Stimulated activated CD8-positive, alpha-beta memory T cell treated with anti-CD3 and anti-CD28 coated beads, Interleukin-4, amount 100 ng/mL, for 48 hours (primary cell): ENCODE results near the gene CDK5R1.
A peak's percentile ranks its signal among the peaks of the same experiment; 100 is the strongest.
"Not testable (repeated sequence)": the region's sequence is repeated elsewhere in the genome, so short reads cannot be mapped to it uniquely, and the experiment has no call there.

ENCODE experiments used
- DNase-seq: peaks from one replicate; pipeline ENCODE4 v3.0.0-alpha.2; 2020

The CDK5R1 gene

DNA sequence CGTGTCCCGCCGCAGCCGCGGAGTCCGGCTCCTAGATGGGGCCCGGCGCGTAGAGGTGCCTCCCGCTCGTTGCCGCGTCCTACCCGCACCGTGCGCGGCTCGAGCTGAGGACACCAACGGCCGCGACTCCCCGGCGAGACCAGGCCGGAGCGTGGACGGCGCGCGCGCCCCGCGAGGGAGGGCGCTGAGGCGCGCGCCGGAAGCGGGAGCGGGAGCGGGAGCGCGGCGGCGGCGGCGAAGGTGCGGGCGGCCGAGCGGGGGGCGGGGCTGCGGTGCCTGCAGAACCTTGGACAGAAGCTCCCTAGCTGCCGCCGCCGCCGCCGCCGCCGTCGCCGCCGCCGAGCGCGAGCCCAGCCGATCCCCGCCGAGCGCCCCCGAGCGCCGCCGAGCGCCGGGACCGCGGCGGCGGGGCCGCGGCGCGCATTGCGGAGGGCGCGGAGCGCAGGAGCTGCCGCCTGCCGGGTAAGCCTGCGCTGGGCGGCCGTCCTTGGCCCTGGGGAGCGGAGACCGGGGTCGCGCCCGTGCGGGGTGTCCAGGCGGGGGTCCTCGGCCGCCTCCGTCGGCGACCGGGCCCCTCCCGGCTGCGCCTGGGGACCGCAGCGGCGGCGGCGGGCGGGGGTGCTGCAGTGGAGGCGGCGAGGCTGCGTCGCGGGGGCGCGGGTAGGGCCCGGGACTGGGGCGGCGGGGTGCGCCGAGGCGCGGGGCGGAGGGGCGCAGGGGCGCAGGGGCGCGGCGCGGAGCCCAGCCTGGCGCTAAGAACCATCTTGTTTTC, at the start of gene CDK5R1:
TSS of gene CDK5R1 (plus strand) at position 293 of the 772 bp plus-strand sequence. CDS start 628 bp downstream, outside the sequence.
- DNase-seq: peak; percentile 78

DNA sequence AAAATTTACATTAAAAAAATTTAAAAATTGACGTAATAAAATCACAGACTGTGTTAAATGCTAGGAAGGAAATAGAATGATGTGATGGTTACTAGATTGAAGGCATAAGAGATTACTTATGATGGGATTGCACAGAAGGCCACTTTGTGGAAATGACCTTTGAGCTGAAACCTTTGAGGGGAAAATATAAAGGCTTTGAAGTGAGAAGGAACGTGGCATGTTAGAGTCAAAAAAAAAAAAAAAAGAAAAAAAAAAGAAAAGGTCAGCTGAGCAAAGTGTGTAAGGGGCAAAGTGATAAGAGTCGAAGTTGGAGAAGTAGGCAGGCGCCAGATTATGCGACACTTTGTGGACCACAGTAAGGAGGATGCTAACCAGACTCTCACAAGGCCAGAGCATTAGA, 46.1 kb upstream of the CDK5R1 start:
- no peak for DNase-seq

DNA sequence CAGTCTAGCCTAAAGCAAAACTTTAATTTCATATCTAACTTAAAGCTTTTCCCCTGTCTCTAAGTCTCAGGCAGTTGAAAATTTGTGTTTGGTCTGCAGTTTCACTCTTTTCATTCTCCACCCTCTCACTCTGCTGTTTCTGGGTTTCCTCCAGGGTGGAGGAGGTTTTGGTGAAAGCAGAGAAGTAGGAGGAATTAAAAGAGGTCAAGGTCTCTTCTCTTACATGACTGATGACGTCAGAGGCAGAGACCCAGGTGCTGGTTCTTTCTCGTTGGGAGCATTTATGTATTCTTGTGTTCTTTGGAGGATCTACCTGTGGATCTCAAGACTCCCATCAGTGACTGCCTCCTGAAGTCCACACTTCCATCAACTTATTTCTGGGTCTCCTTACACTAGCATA, 44.9 kb upstream of the CDK5R1 start:
- no peak for DNase-seq

DNA sequence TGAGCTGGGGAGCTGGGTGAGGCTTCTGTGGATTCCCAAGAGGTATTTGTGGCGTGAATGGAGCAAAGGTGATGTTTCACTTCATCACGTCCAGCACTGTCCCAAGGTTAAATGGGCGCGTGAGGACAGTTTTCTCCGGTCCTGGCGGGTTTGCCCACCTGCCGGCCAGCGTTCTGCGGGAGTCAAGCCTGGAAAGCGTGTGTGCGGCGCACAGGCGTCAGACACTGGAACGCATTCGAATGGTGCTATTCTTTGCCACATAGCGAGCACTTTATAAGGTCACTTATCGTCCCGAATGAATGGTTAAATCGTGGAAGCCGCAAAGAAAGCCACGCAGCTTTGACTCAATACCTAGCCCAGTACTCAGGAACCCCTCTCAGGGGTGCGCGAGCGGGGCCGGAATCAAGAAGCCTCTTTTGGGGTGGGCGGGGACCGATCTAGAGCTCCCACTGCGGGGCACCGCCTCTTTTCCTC, 42.9 kb upstream of the CDK5R1 start:
- no peak for DNase-seq

DNA sequence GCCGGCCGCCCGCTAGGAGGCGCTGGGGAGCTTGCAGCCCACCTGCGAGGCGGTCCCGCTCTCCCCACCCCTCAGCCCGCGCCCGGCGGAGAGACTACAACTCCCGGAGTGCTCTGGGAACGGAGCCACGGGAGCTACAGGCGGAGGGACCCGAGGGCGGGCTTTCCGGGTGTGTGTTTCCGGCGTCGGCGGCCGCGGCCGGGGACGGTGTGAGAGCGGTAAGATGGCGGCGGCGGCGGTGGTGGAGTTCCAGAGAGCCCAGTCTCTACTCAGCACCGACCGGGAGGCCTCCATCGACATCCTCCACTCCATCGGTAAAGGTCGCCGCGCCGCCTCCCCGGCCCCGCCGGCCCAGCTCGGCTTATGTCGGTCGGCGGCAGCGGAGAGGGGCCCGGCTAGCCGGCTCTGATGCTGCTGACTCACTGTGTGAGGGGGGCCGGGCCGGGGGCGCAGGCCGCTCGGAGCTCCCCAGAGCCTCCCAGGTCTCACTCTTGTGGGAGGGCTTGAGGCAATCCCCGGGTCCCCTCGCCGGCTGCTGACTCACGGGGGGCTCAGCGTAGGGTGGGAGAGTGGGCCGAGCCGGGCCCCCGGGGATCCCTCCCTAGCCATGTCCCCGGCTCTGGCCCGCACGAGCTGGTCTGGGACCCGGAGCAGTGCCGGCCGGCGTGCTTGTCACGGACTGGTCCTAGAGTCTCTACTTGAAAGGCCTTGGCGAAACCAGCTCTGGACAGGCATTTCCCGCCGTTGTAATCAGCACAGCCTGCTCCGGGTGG, 42.3 kb upstream of the CDK5R1 start, which contains the start of gene PSMD11:
TSS of gene PSMD11 (plus strand) at position 210 of the 773 bp plus-strand sequence. CDS start at position 224, 14 bp downstream.
- peak; percentile 99 for DNase-seq

DNA sequence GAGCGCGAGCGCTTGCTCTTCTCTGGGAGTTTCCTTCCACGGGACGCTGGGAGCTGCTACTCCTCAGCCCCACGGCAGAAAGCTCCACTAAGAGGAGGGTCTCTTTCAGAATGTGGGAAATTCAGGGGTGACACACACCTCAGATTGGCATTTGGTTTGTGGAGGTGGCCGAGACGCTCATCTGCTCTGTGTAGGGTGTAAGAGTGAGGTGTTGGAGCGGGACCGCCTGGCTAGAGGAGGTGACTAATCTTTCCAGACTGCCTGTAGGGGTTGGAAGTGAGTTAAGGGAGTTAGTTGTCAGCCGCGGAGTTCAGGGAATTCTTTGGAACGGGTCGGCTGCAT, 41.7 kb upstream of the CDK5R1 start:
- DNase-seq: peak; percentile 57

DNA sequence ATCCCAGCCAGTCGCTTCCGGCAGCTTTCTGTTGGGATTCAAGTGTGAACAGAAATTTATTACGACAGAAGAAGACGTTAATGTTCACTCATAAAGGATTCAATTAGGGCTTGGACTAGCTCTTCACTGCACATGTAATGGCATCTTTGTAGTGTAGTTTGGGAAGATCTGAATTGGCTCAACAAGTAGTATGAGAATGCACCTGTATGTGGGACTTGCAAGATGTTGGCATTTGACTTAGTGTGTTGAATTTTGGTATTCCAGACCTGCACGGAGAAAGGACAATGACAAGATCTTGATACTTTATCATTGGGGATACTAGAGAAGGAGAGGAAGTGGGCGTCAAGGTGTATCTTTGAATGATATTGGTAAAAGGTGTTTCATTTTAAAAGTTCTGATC, 41.3 kb upstream of the CDK5R1 start:
- DNase-seq: no peak

DNA sequence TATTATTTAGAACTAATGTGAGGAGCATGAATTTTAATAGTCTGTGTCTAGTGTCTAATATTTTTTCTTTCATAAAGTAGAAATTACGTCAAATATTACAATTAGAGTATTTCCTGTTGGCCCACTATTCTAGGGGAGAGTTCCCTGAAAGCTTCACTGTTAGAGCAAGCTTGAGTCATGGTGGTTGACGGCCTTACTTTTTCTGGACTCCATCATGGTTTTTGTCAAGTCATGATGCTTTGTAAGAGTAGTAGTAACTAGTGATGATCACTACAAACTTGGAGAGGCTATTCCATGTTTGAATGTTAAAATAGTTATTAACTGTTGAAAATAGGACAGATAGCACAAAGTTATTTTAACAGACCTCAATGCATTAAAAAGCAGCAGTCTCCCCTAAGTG, 40.8 kb upstream of the CDK5R1 start:
- DNase-seq: no peak

DNA sequence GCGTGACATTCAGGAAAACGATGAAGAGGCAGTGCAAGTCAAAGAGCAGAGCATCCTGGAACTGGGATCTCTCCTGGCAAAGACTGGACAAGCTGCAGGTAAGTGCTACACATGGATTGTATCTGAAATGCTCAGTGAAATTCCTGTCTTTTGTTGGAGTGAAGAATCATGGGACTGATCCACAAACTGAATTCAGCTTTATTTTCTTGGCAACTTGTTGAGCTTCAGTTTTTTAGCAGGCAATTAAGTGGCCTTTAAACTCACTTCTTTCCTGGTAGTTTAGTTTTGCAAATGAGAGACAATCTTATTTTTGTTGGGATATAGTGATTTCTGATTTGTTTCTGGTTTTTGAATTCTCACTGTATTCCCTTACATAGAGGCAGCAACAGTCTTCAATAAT, 39.8 kb upstream of the CDK5R1 start:
- no peak for DNase-seq

DNA sequence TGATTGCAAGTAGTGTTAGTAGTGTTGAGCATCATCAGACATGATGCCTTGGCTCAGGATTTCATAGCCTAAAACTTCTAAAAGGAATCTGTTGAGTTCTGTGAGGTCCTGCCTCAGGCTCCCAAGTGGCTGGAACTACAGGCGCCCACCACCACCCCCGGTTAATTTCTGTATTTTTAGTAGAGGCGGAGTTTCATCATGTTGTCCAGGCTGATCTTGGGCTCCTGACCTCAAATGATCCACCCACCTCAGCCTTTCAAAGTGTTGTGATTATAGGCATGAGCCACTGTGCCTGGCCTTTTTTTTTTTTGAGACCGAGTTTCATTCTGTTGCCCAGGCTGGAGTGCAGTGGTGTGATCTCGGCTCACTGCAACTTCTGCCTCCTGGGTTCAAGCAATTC, 36.8 kb upstream of the CDK5R1 start:
- no peak for DNase-seq

DNA sequence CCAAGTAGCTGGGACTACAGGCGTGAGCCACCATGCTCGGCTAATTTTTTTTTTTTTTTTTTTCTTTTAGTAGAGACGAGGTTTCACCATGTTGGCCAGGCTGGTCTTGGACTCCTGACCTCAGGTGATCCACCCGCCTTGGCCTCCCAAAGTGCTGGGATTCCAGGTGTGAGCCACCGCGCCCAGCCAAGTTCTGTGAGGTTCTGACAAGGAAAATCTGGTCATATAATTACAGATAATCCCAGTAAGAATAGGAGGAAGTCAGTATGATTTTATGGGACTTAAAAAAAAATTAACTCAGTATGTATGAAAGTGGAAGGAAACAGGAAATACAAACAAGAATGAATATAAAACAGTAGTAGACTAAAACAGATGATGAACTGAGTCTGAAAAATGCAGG, 36.4 kb upstream of the CDK5R1 start:
- not testable (repeated sequence) for DNase-seq

DNA sequence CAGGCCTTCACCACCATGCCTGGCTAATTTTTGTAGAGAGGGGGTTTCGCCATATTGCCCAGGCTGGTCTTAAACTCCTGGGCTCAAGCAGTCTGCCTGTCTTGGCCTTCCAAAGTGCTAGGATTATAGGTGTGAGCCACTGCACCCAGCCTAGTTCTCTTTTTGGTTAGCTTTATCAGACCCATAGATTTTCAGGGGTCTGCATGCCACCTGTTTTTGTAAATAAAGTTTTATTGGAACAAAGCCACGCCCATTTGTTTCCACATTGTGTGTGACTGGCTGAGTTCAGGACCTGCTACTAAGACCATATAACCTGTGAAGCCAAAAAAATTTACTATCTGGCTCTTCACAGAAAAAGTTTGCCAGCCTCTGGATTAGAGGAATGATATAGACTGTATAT, 34.9 kb upstream of the CDK5R1 start:
- DNase-seq: no peak

DNA sequence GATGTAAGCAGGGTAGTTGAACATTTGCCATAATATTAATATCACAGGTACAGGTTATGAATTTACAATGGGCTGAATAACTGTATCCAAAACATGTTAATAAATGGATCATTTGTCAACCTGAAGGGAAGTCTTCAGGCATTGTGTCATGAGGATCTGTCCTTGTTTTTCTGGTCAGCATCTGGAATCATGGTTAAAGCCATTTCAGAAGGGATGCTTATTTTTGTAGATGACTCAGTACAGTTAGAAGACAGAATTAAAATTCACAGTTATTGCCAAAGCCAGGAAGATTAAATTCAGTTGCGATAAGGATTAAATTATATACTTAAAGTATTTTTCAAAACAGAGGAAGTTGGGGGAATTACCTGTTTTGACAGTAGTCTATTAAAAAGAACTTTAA, 34.5 kb upstream of the CDK5R1 start:
- no peak for DNase-seq

DNA sequence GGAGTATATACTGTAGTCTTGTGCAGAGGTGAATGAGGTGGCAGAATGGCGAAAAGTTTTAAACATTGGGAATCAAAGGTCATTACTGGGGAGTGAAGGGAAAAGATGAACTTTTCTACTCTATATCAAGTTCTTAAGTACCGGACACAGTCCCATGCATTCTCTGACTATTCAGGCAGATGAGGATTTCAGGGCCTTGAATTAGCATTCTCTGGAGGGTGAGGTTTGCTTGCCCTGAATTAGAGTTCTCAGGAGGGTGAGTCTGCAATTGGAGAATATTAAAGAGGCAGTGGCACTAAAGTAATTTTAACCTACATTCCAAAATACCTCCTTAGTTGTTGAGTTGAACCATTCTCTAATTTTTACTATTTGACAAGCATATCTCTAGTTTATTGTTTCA, 33.4 kb upstream of the CDK5R1 start:
- no peak for DNase-seq

DNA sequence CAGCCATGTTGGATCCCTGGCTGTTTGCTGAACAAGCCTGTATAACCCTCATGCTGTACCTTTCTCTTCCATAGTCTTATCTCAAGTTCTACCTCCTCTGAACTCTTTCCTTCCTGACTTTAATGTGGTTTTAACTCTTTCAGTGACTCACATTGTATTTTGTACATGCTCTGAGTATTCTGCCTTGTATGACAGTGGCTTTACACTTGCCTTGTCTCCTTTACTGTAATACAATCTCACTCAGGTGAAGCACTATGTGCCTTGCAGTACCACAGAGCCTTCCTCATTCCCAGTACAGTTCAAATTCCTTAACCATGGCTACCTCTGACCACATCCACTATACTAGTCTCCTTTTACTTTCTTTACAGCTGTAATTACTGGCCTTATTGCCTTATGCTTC, 28.4 kb upstream of the CDK5R1 start:
- no peak for DNase-seq

DNA sequence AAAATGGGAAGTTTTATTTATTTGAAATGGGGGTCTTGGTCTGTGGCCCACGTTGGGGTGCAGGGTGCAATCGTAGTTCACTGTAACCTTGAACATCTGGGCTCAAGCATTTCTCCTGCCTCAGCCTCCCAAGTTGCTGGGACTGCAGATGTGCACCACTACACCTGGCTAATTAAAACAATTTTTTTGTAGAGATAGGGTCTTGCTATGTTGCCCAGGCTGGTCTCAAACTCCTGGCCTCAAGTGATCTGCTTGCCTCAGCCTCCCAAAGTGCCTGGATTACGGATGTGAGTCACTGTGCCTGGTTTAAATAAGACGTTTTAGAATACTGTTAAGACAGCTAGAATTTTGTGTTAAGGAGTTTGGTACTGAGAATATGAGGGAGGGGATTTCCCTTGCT, 26.7 kb upstream of the CDK5R1 start:
- no peak for DNase-seq

DNA sequence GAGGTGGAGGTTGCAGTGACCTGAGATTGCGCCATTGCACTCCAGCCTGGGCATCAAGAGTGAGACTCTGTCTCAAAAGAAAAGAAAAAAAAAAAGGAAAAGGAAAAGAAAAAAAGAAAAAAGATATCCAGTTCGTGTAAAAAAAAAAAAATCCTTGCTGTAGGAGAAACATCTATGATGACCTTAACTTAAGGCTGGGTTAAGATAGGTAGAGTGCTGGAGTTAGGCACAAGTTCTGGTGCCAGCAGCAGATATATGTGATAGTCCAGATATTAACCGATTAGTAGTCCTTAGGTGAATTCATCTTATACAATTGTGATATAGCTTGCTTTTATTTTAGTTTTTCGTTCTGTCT, 25.3 kb upstream of the CDK5R1 start:
- DNase-seq: no peak

DNA sequence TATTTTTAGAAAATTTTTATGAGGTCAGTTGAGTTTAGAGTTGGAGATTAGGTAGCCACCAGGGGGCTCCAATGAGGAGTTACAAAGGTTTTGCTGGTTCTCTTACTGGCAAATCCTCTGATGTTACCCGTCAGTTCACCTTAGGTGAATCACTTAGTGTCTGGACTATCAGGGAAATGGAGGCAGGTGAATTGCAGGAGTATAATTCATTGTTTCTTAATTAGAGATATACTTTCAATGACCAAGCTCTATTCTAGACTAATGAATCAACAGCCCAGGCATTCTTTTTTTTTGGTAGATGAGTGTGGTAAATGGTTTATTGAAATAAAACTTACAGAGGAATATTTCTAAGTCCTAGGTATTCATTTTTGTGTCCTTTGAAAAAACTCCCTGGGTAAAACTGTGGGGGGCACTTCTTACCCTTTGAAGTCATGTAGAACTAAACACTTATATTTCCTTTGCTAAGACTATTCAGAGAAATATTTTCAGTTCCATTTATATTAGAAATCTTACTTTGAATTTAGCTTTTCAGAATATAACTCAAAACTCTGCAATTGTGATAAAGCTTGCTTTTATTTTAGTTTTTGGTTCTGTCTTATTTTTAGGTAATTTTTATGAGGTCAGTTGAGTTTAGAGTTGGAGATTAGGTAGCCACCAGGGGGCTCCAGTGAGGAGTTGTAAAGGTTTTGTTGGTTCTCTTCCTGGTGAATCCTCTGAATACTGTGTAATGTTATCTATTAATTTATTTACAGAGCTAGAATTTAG, 24.8 kb upstream of the CDK5R1 start:
- peak; percentile 83 for DNase-seq

DNA sequence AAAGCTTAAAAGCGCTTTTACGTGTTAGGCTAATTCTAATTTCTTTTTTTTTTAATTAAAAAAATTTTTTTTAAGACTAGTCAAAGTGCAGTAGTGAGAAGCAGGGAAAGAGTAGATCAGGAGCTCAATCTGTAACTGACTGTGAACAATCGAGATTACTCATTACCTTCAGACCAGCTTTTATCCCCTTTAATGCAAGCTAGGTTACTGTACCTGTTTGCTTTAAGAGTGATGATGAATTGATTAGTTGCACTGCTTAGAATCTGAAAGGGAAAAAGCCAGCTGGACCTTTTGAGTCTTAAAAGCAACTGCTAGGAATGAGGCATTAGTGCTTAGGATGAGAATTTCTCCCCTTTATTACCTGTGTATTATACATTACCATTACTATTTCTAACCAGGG, 23.5 kb upstream of the CDK5R1 start:
- DNase-seq: no peak

DNA sequence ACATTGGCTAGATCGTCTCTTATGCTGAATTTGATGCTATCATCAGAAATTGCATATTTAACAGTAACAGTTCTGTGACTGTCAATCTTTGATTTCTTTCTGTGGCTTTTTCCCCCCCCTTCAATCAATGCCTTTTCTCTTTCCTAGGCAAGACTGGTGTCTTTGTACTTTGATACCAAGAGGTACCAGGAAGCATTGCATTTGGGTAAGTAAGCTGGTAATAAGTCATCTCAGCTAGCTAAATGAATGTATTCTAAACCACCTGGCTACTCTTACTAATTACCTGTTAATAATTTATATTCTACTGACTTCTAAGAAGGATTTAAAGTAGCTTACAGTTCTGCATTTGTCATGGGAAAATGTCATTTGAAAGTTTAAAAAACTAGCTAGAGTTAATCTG, 22.4 kb upstream of the CDK5R1 start:
- DNase-seq: no peak

DNA sequence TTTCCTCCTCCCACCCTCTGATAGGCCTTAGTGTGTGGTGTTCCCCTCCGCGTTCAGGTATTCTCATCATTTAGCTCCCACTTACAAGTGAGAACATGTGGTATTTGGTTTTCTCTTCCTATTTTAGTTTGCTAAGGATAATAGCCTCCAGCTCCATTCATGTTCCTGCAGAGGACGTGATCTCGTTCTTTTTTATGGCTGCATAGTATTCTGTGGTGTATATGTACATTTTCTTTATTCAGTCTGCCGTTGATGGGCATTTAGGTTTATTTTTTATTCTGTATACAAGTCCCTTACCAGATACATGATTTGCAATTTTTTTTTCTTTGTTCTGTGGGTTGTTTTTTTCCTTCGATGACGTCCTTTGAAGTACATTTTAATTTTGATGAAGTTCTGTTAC, 18.8 kb upstream of the CDK5R1 start:
- DNase-seq: no peak

DNA sequence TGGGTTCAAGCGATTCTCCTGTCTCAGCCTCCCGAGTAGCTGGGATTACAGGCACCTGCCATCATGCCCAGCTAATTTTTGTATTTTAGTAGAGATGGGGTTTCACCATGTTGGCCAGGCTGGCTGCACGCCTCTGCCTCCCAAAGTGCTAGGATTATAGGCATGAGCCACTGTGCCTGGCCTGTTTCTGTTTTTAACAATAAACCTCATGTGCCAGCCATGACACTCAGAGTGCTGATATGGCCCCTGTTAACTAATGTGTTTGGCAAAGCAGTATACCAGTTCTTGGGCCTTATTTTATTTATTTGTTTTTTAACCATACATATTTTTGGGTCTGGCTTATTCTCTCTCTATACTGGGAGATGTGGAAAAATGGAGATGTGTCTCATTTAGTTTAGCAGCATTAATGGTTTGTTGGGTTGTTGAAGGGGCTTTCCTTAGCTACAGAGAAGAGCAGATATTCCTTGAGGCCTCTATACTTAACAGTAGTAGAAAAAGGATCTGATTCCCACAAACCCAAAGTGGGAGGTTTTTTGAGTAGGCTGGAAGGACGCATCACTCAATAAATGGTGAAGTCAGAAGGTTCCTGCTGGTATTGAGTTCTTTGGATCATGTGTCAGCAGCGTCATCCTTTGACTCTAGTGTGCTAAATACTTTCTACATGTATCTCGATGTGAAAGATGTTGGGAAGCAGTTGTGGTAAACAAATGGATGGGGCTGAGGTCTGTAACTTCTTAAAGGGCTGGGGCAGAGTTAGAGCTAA, 16.2 kb upstream of the CDK5R1 start:
- DNase-seq: no peak

DNA sequence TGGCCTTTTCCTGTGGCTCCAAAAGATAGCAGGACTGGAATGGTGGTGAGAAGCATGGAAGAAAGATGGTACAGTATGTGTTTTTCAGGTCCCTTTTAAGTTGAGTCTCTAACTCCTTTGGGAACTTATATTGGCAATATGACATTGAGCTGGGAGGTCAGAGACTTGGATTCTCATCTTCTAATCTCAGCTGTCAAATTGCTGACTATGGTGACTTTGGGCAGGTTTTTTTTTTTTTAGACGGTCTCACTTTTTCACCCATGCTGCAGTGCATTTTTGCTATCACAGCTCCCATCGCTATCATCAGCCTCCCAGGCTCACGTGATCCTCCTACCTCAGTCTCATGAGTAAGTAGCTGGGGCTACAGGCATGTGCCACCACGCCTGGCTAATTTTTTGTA, 15.1 kb upstream of the CDK5R1 start:
- no peak for DNase-seq
